RWPE2 (cell line): Measurements from ENCODE around the gene EDIL3.

Experiments used
- ATAC-seq: fragments of 200-7000 bp; cut with Tn5 transposase; 3 replicates; pipeline ENCODE4 v1.9.1; 2021; ENCODE audit warnings: low read depth
- DNase-seq: peaks from one replicate; pipeline ENCODE4 v3.0.0-alpha.2; 2020; ENCODE audit warnings: low spot score
- H3K27ac ChIP-seq: fragments of 450-650 bp; 2 replicates; pipeline ENCODE4 v1.5.1; 2017; ENCODE audit warnings: mild to moderate bottlenecking; ENCODE audit not compliant: poor library complexity, severe bottlenecking
- H3K27me3 ChIP-seq: fragments of 250-450 bp; sonication (Bioruptor Pico); 2 replicates; pipeline ENCODE4 v1.5.1; 2021; ENCODE audit warnings: mild to moderate bottlenecking, moderate library complexity; ENCODE audit not compliant: insufficient read depth, poor library complexity, severe bottlenecking
- H3K36me3 ChIP-seq: fragments of 250-450 bp; sonication (Bioruptor Pico); 2 replicates; pipeline ENCODE4 v1.5.1; 2020; ENCODE audit warnings: low read depth, mild to moderate bottlenecking, moderate library complexity
- H3K4me1 ChIP-seq: fragments of 250-450 bp; sonication (Bioruptor Pico); 2 replicates; pipeline ENCODE4 v1.5.1; 2021; ENCODE audit warnings: mild to moderate bottlenecking, moderate library complexity; ENCODE audit not compliant: insufficient read depth, poor library complexity, severe bottlenecking
- H3K4me3 ChIP-seq: fragments of 250-450 bp; sonication (Bioruptor Pico); 2 replicates; pipeline ENCODE4 v1.5.1; 2021; ENCODE audit warnings: mild to moderate bottlenecking, moderate library complexity; ENCODE audit not compliant: severe bottlenecking
- H3K9me3 ChIP-seq: fragments of 250-450 bp; sonication (Bioruptor Pico); 2 replicates; pipeline ENCODE4 v1.5.1; 2021; ENCODE audit warnings: mild to moderate bottlenecking, moderate library complexity; ENCODE audit not compliant: severe bottlenecking
- TF ChIP-seq, protein P1 (sequence below): fragments of 450-650 bp; IDR thresholded peaks from one replicate; pipeline ENCODE4 v1.5.1; 2017; ENCODE audit warnings: mild to moderate bottlenecking, moderate library complexity; ENCODE audit not compliant: poor library complexity, severe bottlenecking

The EDIL3 gene

DNA sequence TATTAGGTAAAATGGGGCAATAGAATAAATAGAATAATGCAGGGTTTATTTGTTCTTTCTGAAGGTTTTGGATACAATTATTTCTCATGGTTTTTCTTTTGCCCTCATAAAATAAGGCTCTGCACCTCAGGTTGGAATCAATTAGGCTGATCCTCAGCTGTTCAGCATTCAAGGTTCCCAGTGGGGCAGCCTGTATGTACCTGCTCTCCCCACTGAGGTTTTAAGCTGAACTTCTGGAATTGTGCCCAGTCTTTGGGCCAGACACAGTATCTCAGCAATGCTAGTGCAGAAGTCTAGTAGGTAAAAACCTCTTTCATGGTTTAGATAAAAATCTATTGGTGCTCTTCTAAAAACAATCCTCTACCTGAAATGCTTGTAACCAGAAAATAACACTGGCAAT lies 98.0 kb downstream of the EDIL3 start:
- DNase-seq: no peak
- no peaks in the 10 kb centered on the region for H3K36me3 ChIP-seq
- peaks cover 3% of the 10 kb centered on the region for H3K27me3 ChIP-seq
- TF ChIP-seq, protein P1, sequence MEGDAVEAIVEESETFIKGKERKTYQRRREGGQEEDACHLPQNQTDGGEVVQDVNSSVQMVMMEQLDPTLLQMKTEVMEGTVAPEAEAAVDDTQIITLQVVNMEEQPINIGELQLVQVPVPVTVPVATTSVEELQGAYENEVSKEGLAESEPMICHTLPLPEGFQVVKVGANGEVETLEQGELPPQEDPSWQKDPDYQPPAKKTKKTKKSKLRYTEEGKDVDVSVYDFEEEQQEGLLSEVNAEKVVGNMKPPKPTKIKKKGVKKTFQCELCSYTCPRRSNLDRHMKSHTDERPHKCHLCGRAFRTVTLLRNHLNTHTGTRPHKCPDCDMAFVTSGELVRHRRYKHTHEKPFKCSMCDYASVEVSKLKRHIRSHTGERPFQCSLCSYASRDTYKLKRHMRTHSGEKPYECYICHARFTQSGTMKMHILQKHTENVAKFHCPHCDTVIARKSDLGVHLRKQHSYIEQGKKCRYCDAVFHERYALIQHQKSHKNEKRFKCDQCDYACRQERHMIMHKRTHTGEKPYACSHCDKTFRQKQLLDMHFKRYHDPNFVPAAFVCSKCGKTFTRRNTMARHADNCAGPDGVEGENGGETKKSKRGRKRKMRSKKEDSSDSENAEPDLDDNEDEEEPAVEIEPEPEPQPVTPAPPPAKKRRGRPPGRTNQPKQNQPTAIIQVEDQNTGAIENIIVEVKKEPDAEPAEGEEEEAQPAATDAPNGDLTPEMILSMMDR: no peak
- peaks cover 16% of the 10 kb centered on the region for H3K4me1 ChIP-seq
- no peak for ATAC-seq
- no peaks in the 10 kb centered on the region for H3K9me3 ChIP-seq
- H3K27ac ChIP-seq: no peak overlapping the region
- no peak overlapping the region for H3K4me3 ChIP-seq

DNA sequence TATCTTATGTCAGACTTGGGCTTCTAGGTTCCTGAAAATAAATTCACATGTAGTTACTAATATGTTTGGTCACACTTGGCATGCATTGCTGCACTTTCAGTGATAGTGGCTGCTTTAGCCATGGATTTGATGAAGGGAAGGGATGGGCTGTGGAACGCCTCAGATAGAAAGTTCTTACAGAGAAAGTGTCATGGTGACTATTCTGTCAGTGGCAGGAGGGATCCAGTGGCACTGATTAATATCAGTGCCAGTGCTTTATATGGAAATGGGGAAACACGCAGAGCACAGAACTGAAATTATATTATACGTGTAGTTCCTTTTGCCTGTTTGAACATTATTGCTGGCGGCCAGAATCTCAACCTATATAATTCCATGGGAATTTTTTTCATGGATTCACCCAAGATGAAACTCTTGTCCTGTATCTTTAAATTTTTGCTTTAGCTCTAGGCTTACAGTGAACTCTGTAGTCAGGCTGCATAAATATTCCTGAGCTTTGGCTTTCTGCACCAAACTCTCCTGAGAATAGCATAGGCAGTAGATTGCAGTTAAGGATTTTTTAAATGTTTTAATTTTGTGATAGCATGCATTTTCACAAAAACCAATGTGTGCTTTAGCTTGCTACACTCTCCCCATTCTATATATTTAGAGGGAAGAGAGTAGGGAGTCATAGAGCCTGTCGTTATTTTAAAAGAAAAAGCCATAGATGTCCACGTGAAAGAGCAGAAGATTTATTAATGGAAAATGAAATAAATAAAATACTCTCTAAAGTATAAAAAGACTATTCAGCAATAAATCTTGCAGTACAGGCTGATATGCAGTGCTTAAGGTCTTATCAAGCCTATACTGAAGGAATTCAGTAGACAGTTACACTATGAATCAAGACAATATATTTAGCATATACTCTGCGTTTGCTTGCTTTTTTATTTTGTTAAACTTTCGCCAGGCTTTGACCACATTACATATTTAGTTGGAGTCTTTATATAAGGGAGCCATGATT lies 98.7 kb downstream of the EDIL3 start:
- Histone ChIP-seq H3K4me1 (peaks cover 16% of the 10 kb centered on the region), H3K27ac (no peak overlapping the region), H3K4me3 (no peak overlapping the region), H3K27me3 (peaks cover 3% of the 10 kb centered on the region), H3K36me3 (no peaks in the 10 kb centered on the region), H3K9me3 (peaks cover 3% of the 10 kb centered on the region)
- ATAC-seq (no peak), DNase-seq (no peak)
- TF ChIP-seq, protein P1: no peak

DNA sequence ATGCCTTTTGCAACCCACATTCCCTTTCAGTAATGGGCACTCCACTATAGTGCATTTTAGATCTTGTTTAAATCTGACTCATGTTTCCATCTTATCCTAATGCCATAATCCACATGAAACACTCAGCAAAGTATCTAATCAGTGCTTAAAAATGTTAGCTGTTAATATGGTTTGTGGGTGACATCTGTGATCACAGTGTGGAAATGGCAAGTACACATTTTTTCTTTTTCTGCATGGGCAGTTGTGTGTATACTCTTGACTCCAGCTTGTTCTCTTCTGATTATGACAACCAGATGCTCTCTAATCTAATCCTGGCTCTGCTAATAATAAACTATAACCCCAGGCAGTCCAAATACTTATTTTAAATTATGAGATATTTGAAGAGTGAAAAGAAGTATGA lies 103.3 kb downstream of the EDIL3 start:
- ATAC-seq: no peak
- TF ChIP-seq, protein P1: no peak
- H3K27me3 ChIP-seq: peaks cover 3% of the 10 kb centered on the region

DNA sequence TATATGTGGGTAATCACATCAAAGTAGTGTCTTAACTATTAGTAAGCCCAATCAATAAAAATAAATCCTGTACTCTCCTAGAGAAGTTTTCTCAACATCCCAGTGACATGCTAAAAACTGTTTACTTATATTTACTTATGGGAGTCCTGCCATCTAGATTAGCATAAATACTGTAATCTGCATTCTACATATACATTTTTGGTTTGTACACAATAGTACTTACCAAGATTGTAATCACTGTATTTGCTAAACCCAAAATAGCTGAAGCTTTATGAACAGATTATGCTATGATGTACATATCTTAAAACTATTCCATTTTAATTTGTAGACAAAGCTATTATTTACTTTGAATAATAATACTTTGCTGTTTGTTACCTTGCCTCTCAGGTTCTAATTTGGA lies 105.4 kb downstream of the EDIL3 start:
- TF ChIP-seq, protein P1: no peak
- Histone ChIP-seq H3K27ac (no peak overlapping the region), H3K9me3 (peaks cover 3% of the 10 kb centered on the region), H3K4me3 (no peak overlapping the region), H3K27me3 (peaks cover 3% of the 10 kb centered on the region), H3K36me3 (no peaks in the 10 kb centered on the region), H3K4me1 (no peaks in the 10 kb centered on the region)
- DNase-seq (no peak), ATAC-seq (no peak)

More for the DNA sequence above, 103.3 kb downstream of the EDIL3 start:
- Histone ChIP-seq H3K4me3 (no peak overlapping the region), H3K9me3 (peaks cover 3% of the 10 kb centered on the region), H3K27ac (no peak overlapping the region), H3K4me1 (no peaks in the 10 kb centered on the region), H3K36me3 (no peaks in the 10 kb centered on the region)
- DNase-seq: no peak

DNA sequence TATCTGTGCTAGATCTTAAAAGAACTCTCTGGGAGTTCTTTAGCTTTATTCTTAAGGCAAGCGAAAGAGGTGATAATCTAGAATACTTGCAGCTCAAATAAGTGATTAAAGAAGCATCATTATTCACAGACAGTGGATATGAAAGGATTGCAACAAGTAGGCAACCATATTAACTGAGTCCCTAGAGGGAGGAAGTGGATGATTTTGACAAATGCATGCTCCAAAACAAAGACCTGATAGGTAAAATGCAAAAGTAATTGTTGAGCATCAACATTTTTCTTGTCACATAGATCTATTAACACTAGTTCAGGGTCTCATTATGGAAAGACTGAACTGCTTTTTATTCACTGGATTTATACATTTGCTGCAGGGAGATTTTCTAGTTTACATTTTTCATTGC lies 109.1 kb downstream of the EDIL3 start:
- Histone ChIP-seq H3K36me3 (no peaks in the 10 kb centered on the region), H3K9me3 (no peaks in the 10 kb centered on the region), H3K4me3 (no peak overlapping the region), H3K27ac (no peak overlapping the region), H3K4me1 (no peaks in the 10 kb centered on the region), H3K27me3 (no peaks in the 10 kb centered on the region)
- no peak for ATAC-seq
- DNase-seq: no peak
- TF ChIP-seq, protein P1: no peak
